ENCODE results near the gene HS6ST3.

GRCh38 chr13:96044238-96044637, 45.7 kb upstream of the HS6ST3 start:
- TF ChIP-seq CTCF (IDR thresholded peaks at IDR 0.05) (no peak), EP300 (IDR thresholded peaks at IDR 0.05) (no peak), POLR2AphosphoS5 (IDR thresholded peaks at IDR 0.05) (no peak)
